ENCODE data around the gene ADAM23.

DNA sequence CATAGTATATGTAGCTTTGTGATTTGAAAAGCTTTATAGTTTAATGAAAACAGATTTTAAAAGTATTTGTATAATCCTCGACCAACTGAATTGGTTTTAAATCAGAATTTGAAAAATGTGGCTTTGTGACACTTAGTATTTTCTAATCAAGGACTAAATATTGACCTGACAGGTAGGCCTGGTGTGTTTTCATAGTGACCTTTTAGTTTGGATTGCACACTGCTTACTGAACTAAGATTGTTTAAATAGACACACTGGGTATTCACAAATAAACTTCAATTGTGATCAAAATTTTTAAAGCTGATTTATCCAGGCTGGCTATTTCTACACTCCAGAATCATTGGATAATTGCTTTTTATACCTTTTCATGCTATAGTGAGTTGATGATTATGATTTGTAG is 167.1 kb downstream of the ADAM23 start:
- TF ChIP-seq EP300 (IDR thresholded peaks at IDR 0.05; ENCODE audit: borderline replicate concordance in 1 of 2, low read depth in 1 of 2, low read length in 1 of 2) (no peak), SIN3A (IDR thresholded peaks at IDR 0.05; ENCODE audit: borderline replicate concordance, low read depth, low read length) (no peak), NFIC (IDR thresholded peaks at IDR 0.05; ENCODE audit: borderline replicate concordance) (no peak), POLR2AphosphoS5 (IDR thresholded peaks at IDR 0.05; ENCODE audit: low read depth, low read length) (no peak), RCOR1 (IDR thresholded peaks at IDR 0.05; ENCODE audit: low read length) (no peak), EZH2phosphoT487 (IDR thresholded peaks at IDR 0.05; ENCODE audit: borderline replicate concordance, low read depth) (no peak), TEAD4 (IDR thresholded peaks at IDR 0.05; ENCODE audit: borderline replicate concordance, insufficient read depth) (no peak), SMC3 (IDR thresholded peaks at IDR 0.05; ENCODE audit: low read depth, low read length) (no peak), CHD2 (IDR thresholded peaks at IDR 0.05; ENCODE audit: low read length, partially characterized antibody) (no peak), FOXJ3 (CRISPR knock-in tag; IDR thresholded peaks at IDR 0.05) (no peak), RAD21 (IDR thresholded peaks at IDR 0.05; ENCODE audit: low read length) (no peak)
- TF ChIP-seq, protein P1, sequence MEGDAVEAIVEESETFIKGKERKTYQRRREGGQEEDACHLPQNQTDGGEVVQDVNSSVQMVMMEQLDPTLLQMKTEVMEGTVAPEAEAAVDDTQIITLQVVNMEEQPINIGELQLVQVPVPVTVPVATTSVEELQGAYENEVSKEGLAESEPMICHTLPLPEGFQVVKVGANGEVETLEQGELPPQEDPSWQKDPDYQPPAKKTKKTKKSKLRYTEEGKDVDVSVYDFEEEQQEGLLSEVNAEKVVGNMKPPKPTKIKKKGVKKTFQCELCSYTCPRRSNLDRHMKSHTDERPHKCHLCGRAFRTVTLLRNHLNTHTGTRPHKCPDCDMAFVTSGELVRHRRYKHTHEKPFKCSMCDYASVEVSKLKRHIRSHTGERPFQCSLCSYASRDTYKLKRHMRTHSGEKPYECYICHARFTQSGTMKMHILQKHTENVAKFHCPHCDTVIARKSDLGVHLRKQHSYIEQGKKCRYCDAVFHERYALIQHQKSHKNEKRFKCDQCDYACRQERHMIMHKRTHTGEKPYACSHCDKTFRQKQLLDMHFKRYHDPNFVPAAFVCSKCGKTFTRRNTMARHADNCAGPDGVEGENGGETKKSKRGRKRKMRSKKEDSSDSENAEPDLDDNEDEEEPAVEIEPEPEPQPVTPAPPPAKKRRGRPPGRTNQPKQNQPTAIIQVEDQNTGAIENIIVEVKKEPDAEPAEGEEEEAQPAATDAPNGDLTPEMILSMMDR (IDR thresholded peaks at IDR 0.05), result no peak
- TF ChIP-seq, protein P2, sequence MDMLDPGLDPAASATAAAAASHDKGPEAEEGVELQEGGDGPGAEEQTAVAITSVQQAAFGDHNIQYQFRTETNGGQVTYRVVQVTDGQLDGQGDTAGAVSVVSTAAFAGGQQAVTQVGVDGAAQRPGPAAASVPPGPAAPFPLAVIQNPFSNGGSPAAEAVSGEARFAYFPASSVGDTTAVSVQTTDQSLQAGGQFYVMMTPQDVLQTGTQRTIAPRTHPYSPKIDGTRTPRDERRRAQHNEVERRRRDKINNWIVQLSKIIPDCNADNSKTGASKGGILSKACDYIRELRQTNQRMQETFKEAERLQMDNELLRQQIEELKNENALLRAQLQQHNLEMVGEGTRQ (IDR thresholded peaks at IDR 0.05; ENCODE audit: borderline replicate concordance, low read depth, low read length), result no peak

All from SK-N-SH (cell line).